ENCODE results near the gene OR52E1. TPM values are rescaled to one million over a fixed set of nuclear protein-coding genes. Genes with fewer than 3 reads are reported as not detected.

OR52E1 gene
- total RNA-seq, 1 donor from 2014 or later: not detected

DNA sequence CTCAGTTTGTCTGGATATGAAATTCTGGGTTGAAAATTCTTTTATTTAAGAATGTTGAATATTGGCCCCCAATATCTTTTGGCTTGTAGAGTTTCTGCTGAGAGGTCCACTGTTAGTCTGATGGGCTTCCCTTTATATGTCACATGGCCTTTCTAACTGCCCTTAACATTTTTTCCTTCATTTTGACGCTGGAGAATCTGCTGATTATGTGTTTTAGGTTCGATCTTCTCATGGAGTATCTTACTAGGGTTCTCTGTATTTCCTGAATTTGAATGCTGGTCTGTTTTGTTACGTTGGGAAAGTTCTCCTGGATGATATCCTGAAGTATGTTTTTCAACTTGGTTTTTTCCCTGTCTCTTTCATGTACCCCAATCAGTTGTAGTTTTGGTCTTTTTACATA lies 46.0 kb downstream of the OR52E1 start:
- no peak for DNase-seq (ENCODE audit: low spot score)

DNA sequence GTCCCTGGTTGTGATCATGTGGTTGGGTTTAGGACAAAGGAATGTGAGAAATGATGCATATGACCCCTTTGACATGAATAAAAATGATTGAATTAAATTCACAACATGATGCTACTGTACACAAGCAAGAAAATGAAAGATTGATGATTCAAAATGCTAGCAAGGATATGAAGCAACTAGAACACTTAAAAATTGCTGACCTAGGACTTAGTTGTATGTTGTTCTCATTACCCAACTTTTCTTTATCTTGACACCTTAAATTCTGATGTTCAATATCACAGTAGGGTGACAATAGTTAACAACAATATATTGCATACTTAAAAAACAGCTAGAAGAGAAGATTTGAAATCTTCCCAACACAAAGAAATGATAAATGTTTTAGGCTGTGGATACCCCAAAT lies 48.2 kb downstream of the OR52E1 start:
- no peak for DNase-seq (ENCODE audit: low spot score)

DNA sequence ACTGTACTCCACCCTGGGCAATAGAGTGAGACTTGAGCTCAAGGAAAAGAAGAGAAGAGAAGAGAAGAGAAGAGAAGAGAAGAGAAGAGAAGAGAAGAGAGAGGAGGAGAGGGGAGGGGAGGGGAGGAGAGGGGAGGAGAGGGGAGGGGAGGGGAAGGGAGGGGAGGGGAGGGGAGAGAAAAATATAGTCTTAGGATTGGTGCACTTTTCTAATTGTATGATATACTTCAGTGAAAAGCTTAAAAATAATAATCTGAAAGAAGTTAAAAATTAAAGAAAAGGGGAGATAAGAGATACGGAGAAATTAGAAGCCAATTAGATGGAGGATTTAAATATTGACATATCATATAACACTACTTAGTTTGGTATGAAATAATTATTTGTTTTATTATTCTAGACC lies 49.5 kb downstream of the OR52E1 start:
- DNase-seq (ENCODE audit: low spot score): no peak

Other genes with a start within 250 kb of the OR52E1 start
- gene OR51F2, start 248.3 kb upstream of the OR52E1 start, total RNA-seq (ENCODE audit: insufficient read depth, low replicate concordance): 1.7 TPM
- 2.9 TPM for gene OR51S1, start 220.4 kb upstream of the OR52E1 start, total RNA-seq (ENCODE audit: insufficient read depth, low replicate concordance)
- 2.2 TPM for gene OR51T1, start 187.7 kb upstream of the OR52E1 start, total RNA-seq (ENCODE audit: insufficient read depth, low replicate concordance)
- 3.4 TPM for gene OR51A7, start 165.8 kb upstream of the OR52E1 start, total RNA-seq (ENCODE audit: insufficient read depth, low replicate concordance)
- 3.4 TPM for gene OR51G2, start 150.2 kb upstream of the OR52E1 start, total RNA-seq (ENCODE audit: insufficient read depth, low replicate concordance)
- gene OR51G1, start 145.2 kb upstream of the OR52E1 start, total RNA-seq (ENCODE audit: insufficient read depth, low replicate concordance): not detected
- gene OR51A4, start 122.0 kb upstream of the OR52E1 start, total RNA-seq (ENCODE audit: insufficient read depth, low replicate concordance): 9.9 TPM
- 0.96 TPM for gene OR51A2, start 113.9 kb upstream of the OR52E1 start, total RNA-seq (ENCODE audit: insufficient read depth, low replicate concordance)
- 5.5 TPM for gene OR51L1, start 74.7 kb upstream of the OR52E1 start, total RNA-seq (ENCODE audit: insufficient read depth, low replicate concordance)
- gene OR52J3, start 23.0 kb upstream of the OR52E1 start, total RNA-seq (ENCODE audit: insufficient read depth, low replicate concordance): 1.2 TPM
- gene OR52E2, start 9.9 kb upstream of the OR52E1 start, total RNA-seq (ENCODE audit: insufficient read depth, low replicate concordance): 0.96 TPM
- gene OR52A5, start 68.8 kb downstream of the OR52E1 start, total RNA-seq (ENCODE audit: insufficient read depth, low replicate concordance): 3.4 TPM
- 2.6 TPM for gene OR52A1, start 85.2 kb downstream of the OR52E1 start, total RNA-seq (ENCODE audit: insufficient read depth, low replicate concordance)
- gene OR51V1, start 131.1 kb downstream of the OR52E1 start, total RNA-seq (ENCODE audit: insufficient read depth, low replicate concordance): 15.9 TPM
- 3,180 TPM for gene HBB, start 157.5 kb downstream of the OR52E1 start, total RNA-seq (ENCODE audit: insufficient read depth, low replicate concordance)
- not detected for gene HBD, start 164.9 kb downstream of the OR52E1 start, total RNA-seq (ENCODE audit: insufficient read depth, low replicate concordance)
- gene HBG1, start 180.3 kb downstream of the OR52E1 start, total RNA-seq (ENCODE audit: insufficient read depth, low replicate concordance): 278 TPM
- 9,844 TPM for gene HBG2, start 185.2 kb downstream of the OR52E1 start, total RNA-seq (ENCODE audit: insufficient read depth, low replicate concordance)
- gene HBE1, start 200.4 kb downstream of the OR52E1 start, total RNA-seq (ENCODE audit: insufficient read depth, low replicate concordance): 40.9 TPM
- gene OR51B4, start 232.4 kb downstream of the OR52E1 start, total RNA-seq (ENCODE audit: insufficient read depth, low replicate concordance): 3.1 TPM

Measured in umbilical cord (tissue), 2 donors.